GM23338 (cell line): ENCODE measurements around the gene SLC39A10. TPM values are rescaled to one million over a fixed set of nuclear protein-coding genes. Genes with fewer than 3 reads are reported as not detected.

Source experiments
- CREB1 ChIP-seq: fragments of 250-450 bp; sonication (Bioruptor Pico); IDR thresholded peaks from 2 replicates; pipeline ENCODE4 v1.5.0; 2020; ENCODE audit warnings: low read depth, mild to moderate bottlenecking, moderate library complexity
- ETS1 ChIP-seq: IDR thresholded peaks from 2 replicates; pipeline ENCODE4 v1.6.1; 2016; ENCODE audit warnings: antibody characterized with exemption
- NANOG ChIP-seq: IDR thresholded peaks from 2 replicates; pipeline ENCODE4 v1.6.1; 2016; ENCODE audit warnings: antibody characterized with exemption, borderline replicate concordance
- POLR2AphosphoS5 ChIP-seq: IDR thresholded peaks from 2 replicates; pipeline ENCODE4 v1.6.1; 2016; ENCODE audit warnings: antibody characterized with exemption, low read depth
- STAT1 ChIP-seq: IDR thresholded peaks from one replicate; pipeline ENCODE4 v1.6.1; 2016; ENCODE audit warnings: antibody characterized with exemption; ENCODE audit not compliant: unreplicated experiment
- ZNF114 ChIP-seq: fragments of 250-450 bp; sonication (Bioruptor Pico); IDR thresholded peaks from 2 replicates; pipeline ENCODE4 v1.5.0; 2020; ENCODE audit warnings: mild to moderate bottlenecking, moderate library complexity
- ZNF331 ChIP-seq: fragments of 250-450 bp; sonication (Bioruptor Pico); IDR thresholded peaks from 2 replicates; pipeline ENCODE4 v1.5.0; 2020; ENCODE audit warnings: low read depth, mild to moderate bottlenecking, moderate library complexity
- ZNF462 ChIP-seq: fragments of 250-450 bp; sonication (Bioruptor Pico); IDR thresholded peaks from 2 replicates; pipeline ENCODE4 v1.5.0; 2020; ENCODE audit warnings: mild to moderate bottlenecking, moderate library complexity
- polyA plus RNA-seq: library from polyadenylated mRNA; unstranded; fragments of >200 nt; fragmentation: Nextera tagmentation; extraction: Ambion mirVana; gene quantifications from 2 replicates; pipeline ENCODE4 v1.2.1, GENCODE V29; 2016
- total RNA-seq: library from RNA; depleted of rRNA; stranded (reverse); fragments of >200 nt; shearing (Covaris generic); gene quantifications from 2 replicates; pipeline ENCODE4 v1.2.3, GENCODE V29; 2014

SLC39A10 gene
- total and polyA plus RNA-seq, 2 experiments from 2014 or later, result 261 to 356 TPM

GRCh38 chr2:195674491-195675221 is 17.6 kb downstream of the SLC39A10 start (continued):
- TF ChIP-seq ZNF462 (CRISPR knock-in tag), result no peak
- TF ChIP-seq ETS1, result no peak
- TF ChIP-seq CREB1 (CRISPR knock-in tag), result no peak
- TF ChIP-seq STAT1, result no peak
- TF ChIP-seq ZNF114 (CRISPR knock-in tag), result no peak
- TF ChIP-seq ZNF331 (CRISPR knock-in tag), result no peak
- TF ChIP-seq POLR2AphosphoS5, result no peak
- TF ChIP-seq NANOG, result no peak
